ENCODE measurements around the gene SMIM22. TPM values are rescaled to one million over a fixed set of nuclear protein-coding genes. Genes with fewer than 3 reads are reported as not detected.

The SMIM22 gene
- total RNA-seq, 1 donor from 2014 or later = not detected

GRCh38 chr16:4788910-4789309 is 6.3 kb upstream of the SMIM22 start:
- no peak for ATAC-seq (ENCODE audit: poor library complexity)
- intact Hi-C loops (cut with DNase I) = no loop called here
- no peak for DNase-seq

GRCh38 chr16:4790261-4790660 is 4.9 kb upstream of the SMIM22 start:
- DNase-seq = no peak
- ATAC-seq (ENCODE audit: poor library complexity) = no peak
- intact Hi-C loops (cut with DNase I) = no loop called here

GRCh38 chr16:4790871-4791270 is 4.3 kb upstream of the SMIM22 start:
- DNase-seq = no peak
- no peak for ATAC-seq (ENCODE audit: poor library complexity)
- intact Hi-C loops (cut with DNase I) = no loop called here

GRCh38 chr16:4792951-4793513 is 2.1 kb upstream of the SMIM22 start:
- intact Hi-C loops (cut with DNase I) = no loop called here
- no peak for DNase-seq
- no peak for ATAC-seq (ENCODE audit: poor library complexity)

GRCh38 chr16:4795828-4796572 is 831 bp downstream of the SMIM22 start:
- intact Hi-C loops (cut with DNase I) = no loop called here
- no peak for ATAC-seq (ENCODE audit: poor library complexity)

GRCh38 chr16:4796982-4797804 is 2.0 kb downstream of the SMIM22 start:
- DNase-seq (no peak), ATAC-seq (ENCODE audit: poor library complexity) (no peak)
- intact Hi-C loops (cut with DNase I) = no loop called here

More at GRCh38 chr16:4795828-4796572, 831 bp downstream of the SMIM22 start:
- no peak for DNase-seq

GRCh38 chr16:4797805-4798252 is 2.7 kb downstream of the SMIM22 start:
- DNase-seq = no peak
- no peak for ATAC-seq (ENCODE audit: poor library complexity)
- intact Hi-C loops (cut with DNase I) = no loop called here

GRCh38 chr16:4798456-4798855 is 3.3 kb downstream of the SMIM22 start:
- DNase-seq = no peak
- intact Hi-C loops (cut with DNase I) = no loop called here
- no peak for ATAC-seq (ENCODE audit: poor library complexity)

- ATAC-seq (ENCODE audit: poor library complexity) (no peak), DNase-seq (no peak)
- intact Hi-C loops (cut with DNase I) = no loop called here
Measured at GRCh38 chr16:4799171-4799855, 4.1 kb downstream of the SMIM22 start.

GRCh38 chr16:4800290-4801041 is 5.3 kb downstream of the SMIM22 start:
- peak; percentile 6 for ATAC-seq (ENCODE audit: poor library complexity)
- intact Hi-C loops (cut with DNase I) = loop anchor here (5.0 to 10.0 kb wide), 2 partner anchors 47 to 154 kb away; partner anchors contain the start of genes GLYR1, SEC14L5 and UBN1
- DNase-seq = peak; percentile 80

- intact Hi-C loops (cut with DNase I) = loop anchor here (5.0 to 10.0 kb wide), 2 partner anchors 46 to 153 kb away; partner anchors contain the start of genes GLYR1, SEC14L5 and UBN1
- no peak for DNase-seq
- ATAC-seq (ENCODE audit: poor library complexity) = no peak
Measured at GRCh38 chr16:4801051-4801961, 6.1 kb downstream of the SMIM22 start.

GRCh38 chr16:4801962-4802658 is 6.9 kb downstream of the SMIM22 start, which contains the start of gene ROGDI:
Gene ROGDI (minus strand): TSS chr16:4802633. CDS start chr16:4802571, 62 bp downstream.
- ATAC-seq (ENCODE audit: poor library complexity) (peak; percentile 59), DNase-seq (peak; percentile 92)
- intact Hi-C loops (cut with DNase I) = loop anchor here (5.0 to 10.0 kb wide), 2 partner anchors 45 to 153 kb away; partner anchors contain the start of genes GLYR1, SEC14L5 and UBN1

GRCh38 chr16:4802659-4803287 is 7.6 kb downstream of the SMIM22 start:
- DNase-seq = peak; percentile 95
- peak; percentile 91 for ATAC-seq (ENCODE audit: poor library complexity)
- intact Hi-C loops (cut with DNase I) = loop anchor here (5.0 to 10.0 kb wide), 2 partner anchors 45 to 152 kb away; partner anchors contain the start of genes GLYR1, SEC14L5 and UBN1

GRCh38 chr16:4803401-4803844 is 8.3 kb downstream of the SMIM22 start:
- intact Hi-C loops (cut with DNase I) = loop anchor here (5.0 to 10.0 kb wide), 2 partner anchors 44 to 151 kb away; partner anchors contain the start of genes GLYR1, SEC14L5 and UBN1
- ATAC-seq (ENCODE audit: poor library complexity) (no peak), DNase-seq (no peak)

Data from Right ventricle myocardium superior (tissue), 1 donor.